ENCODE measurements around the gene PSPC1. TPM values are rescaled to one million over a fixed set of nuclear protein-coding genes. Genes with fewer than 3 reads are reported as not detected.
"Not testable (repeated sequence)": the region's sequence is repeated elsewhere in the genome, so short reads cannot be mapped to it uniquely, and the experiment has no call there.

Gene PSPC1
- total RNA-seq, 1 donor from 2014 or later = 84.2 TPM

- no peak for DNase-seq
- H3K4me1 Mint-ChIP-seq (ENCODE audit: low read depth, unreplicated experiment) = no peaks in the 10 kb centered on the region
- no peak overlapping the region for H3K4me3 Mint-ChIP-seq (ENCODE audit: unreplicated experiment)
- H3K27me3 Mint-ChIP-seq (ENCODE audit: unreplicated experiment) = no peaks in the 10 kb centered on the region
- H3K27ac Mint-ChIP-seq (ENCODE audit: unreplicated experiment) = no peak overlapping the region
- H3K9me3 Mint-ChIP-seq (ENCODE audit: unreplicated experiment) = peaks cover 2% of the 10 kb centered on the region
- peaks cover 3% of the 10 kb centered on the region for H3K36me3 Mint-ChIP-seq (ENCODE audit: unreplicated experiment)
- no peak for TF ChIP-seq CTCF (IDR thresholded peaks at IDR 0.05; ENCODE audit: partially characterized antibody, unreplicated experiment)
Measured at GRCh38 chr13:19817106-19817505, 34.4 kb upstream of the PSPC1 start.

GRCh38 chr13:19815842-19816241, 33.1 kb upstream of the PSPC1 start:
- H3K4me1 Mint-ChIP-seq (ENCODE audit: low read depth, unreplicated experiment); H3K27ac Mint-ChIP-seq (ENCODE audit: unreplicated experiment); DNase-seq; H3K9me3 Mint-ChIP-seq (ENCODE audit: unreplicated experiment); H3K36me3 Mint-ChIP-seq (ENCODE audit: unreplicated experiment); H3K4me3 Mint-ChIP-seq (ENCODE audit: unreplicated experiment); H3K27me3 Mint-ChIP-seq (ENCODE audit: unreplicated experiment): not testable (repeated sequence)

DNA sequence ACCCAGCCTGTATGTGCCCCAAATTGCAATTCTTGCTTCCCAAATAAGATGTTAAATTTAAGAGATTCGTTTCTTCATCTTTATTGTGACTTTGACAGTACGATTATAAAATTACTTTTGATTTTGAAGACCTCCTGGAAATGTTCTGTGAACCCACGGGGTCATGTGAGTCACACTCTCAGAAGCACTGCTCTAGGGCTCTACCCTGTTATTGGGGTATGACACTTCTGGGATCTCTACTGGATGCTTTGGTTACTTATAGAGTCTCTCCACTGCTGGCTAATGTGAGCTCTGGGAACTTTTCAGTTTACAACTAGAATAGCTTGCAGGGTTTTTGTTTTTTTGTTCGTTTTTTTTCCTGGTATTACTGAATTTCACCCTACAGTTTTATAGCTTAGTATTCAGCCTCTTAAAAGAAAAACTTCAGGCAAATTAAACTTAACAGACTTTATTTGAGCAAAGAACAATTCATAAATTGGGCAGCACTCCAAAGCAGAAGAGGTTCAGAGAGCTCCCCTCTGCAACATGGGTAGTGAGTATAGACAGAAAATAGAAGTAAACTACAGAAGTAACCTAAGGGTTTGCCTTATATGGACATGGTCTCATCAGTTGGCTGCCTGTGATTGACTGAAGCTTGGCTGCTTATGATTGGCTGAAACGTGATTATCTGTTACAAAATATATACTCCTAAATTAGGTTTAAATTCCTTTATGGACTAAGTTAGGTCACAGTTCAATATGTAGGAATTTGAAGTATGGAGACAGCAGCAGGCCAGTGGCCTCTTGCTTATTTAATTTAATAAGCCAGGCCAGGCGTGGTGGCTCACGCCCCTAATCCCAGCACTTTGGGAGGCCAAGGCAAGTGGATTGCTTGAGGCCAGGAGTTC, 28.5 kb upstream of the PSPC1 start:
- no peaks in the 10 kb centered on the region for H3K36me3 Mint-ChIP-seq (ENCODE audit: unreplicated experiment)
- no peak for TF ChIP-seq CTCF (IDR thresholded peaks at IDR 0.05; ENCODE audit: partially characterized antibody, unreplicated experiment)
- peaks cover 2% of the 10 kb centered on the region for H3K9me3 Mint-ChIP-seq (ENCODE audit: unreplicated experiment)
- H3K4me1 Mint-ChIP-seq (ENCODE audit: low read depth, unreplicated experiment) = no peaks in the 10 kb centered on the region
- no peak overlapping the region for H3K4me3 Mint-ChIP-seq (ENCODE audit: unreplicated experiment)
- H3K27me3 Mint-ChIP-seq (ENCODE audit: unreplicated experiment) = no peaks in the 10 kb centered on the region
- H3K27ac Mint-ChIP-seq (ENCODE audit: unreplicated experiment) = no peak overlapping the region
- no peak for DNase-seq

GRCh38 chr13:19810151-19810550, 27.4 kb upstream of the PSPC1 start:
- no peak overlapping the region for H3K27ac Mint-ChIP-seq (ENCODE audit: unreplicated experiment)

GRCh38 chr13:19805765-19806164, 23.0 kb upstream of the PSPC1 start:
- no peaks in the 10 kb centered on the region for H3K4me1 Mint-ChIP-seq (ENCODE audit: low read depth, unreplicated experiment)
- H3K4me3 Mint-ChIP-seq (ENCODE audit: unreplicated experiment) = no peak overlapping the region
- no peaks in the 10 kb centered on the region for H3K36me3 Mint-ChIP-seq (ENCODE audit: unreplicated experiment)
- no peaks in the 10 kb centered on the region for H3K27me3 Mint-ChIP-seq (ENCODE audit: unreplicated experiment)
- no peaks in the 10 kb centered on the region for H3K9me3 Mint-ChIP-seq (ENCODE audit: unreplicated experiment)
- no peak overlapping the region for H3K27ac Mint-ChIP-seq (ENCODE audit: unreplicated experiment)
- no peak for DNase-seq
- TF ChIP-seq CTCF (IDR thresholded peaks at IDR 0.05; ENCODE audit: partially characterized antibody, unreplicated experiment) = no peak

More at GRCh38 chr13:19810151-19810550, 27.4 kb upstream of the PSPC1 start:
- Mint-ChIP-seq H3K36me3 (ENCODE audit: unreplicated experiment) (no peaks in the 10 kb centered on the region), H3K4me1 (ENCODE audit: low read depth, unreplicated experiment) (no peaks in the 10 kb centered on the region), H3K27me3 (ENCODE audit: unreplicated experiment) (no peaks in the 10 kb centered on the region), H3K9me3 (ENCODE audit: unreplicated experiment) (peaks cover 2% of the 10 kb centered on the region), H3K4me3 (ENCODE audit: unreplicated experiment) (no peak overlapping the region)
- DNase-seq = no peak
- TF ChIP-seq CTCF (IDR thresholded peaks at IDR 0.05; ENCODE audit: partially characterized antibody, unreplicated experiment) = no peak
